Nucleus accumbens (tissue), 56 donors: ENCODE results near the gene SPIRE2.
"Not testable (repeated sequence)": the region's sequence is repeated elsewhere in the genome, so short reads cannot be mapped to it uniquely, and the experiment has no call there.

Experiments
- DNase-seq, 56 donors: peaks; one replicate each; lab custom pipeline; 2025; lab: John Stamatoyannopoulos, UW

SPIRE2 gene

GRCh38 chr16:89909777-89910716, 81.8 kb downstream of the SPIRE2 start:
- peak in 53 of 56 donors; percentile 13 to 90 (median 67) for DNase-seq

DNA sequence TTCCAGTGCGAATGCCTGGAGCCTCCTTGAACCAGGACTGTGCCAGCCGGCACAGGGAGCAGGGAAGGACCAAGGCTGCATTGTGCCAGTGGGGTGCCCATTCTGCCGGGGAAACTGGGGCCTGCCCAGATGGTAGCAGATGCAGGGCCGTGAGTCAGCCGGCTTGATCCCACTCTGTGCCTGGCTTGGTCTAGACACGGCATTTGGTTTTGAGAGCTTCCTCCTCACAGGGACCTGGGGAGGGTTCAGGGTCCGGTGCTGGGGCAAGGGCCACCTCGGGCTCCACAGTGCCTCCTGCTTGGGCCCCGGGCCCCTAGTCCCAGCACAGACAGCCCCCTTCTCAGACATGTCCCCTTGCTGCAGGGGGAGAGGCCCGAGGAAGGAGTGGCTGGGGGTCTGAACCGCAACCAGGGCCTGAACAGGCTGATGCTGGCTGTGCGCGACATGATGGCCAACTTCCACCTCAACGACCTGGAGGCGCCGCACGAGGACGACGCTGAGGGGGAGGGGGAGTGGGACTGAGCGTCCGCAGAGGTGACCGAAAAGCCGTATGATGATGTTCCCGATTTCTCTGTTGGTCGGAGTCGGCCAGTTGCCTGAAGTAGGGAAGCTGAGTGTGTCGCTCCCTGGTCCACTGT, 82.6 kb downstream of the SPIRE2 start:
- no peak for DNase-seq

- no peak for DNase-seq
These were observed 83.1 kb downstream of the SPIRE2 start for GRCh38 chr16:89911375-89911774.

GRCh38 chr16:89912143-89912542, 83.9 kb downstream of the SPIRE2 start:
- DNase-seq: no peak

- no peak for DNase-seq
These were observed 84.4 kb downstream of the SPIRE2 start for GRCh38 chr16:89912627-89913026.

GRCh38 chr16:89913408-89914387, 85.4 kb downstream of the SPIRE2 start:
- DNase-seq: no peak

- not testable (repeated sequence) for DNase-seq
These were observed 86.5 kb downstream of the SPIRE2 start for GRCh38 chr16:89914642-89915285.

GRCh38 chr16:89915303-89916232, 87.3 kb downstream of the SPIRE2 start:
- peak in 4 of 56 donors; percentile 4 to 40 (median 30) for DNase-seq

- DNase-seq: peak in 37 of 56 donors; percentile 6 to 72 (median 35)
These were observed 89.6 kb downstream of the SPIRE2 start for GRCh38 chr16:89917773-89918452.

GRCh38 chr16:89918453-89919347, 90.4 kb downstream of the SPIRE2 start, which contains the start of gene MC1R:
TSS of gene MC1R (plus strand) at chr16:89918862. CDS start at chr16:89919259, 397 bp downstream.
- DNase-seq: peak in 1 of 56 donors; percentile 50

- no peak for DNase-seq
These were observed 91.5 kb downstream of the SPIRE2 start for GRCh38 chr16:89919535-89920406.

- no peak for DNase-seq
These were observed 92.4 kb downstream of the SPIRE2 start for GRCh38 chr16:89920723-89921122.
